Stimulated activated CD8-positive, alpha-beta memory T cell treated with anti-CD3 and anti-CD28 coated beads, Interleukin-4, amount 100 ng/mL, for 48 hours (primary cell): ENCODE results near the gene RTP3.
"Not testable (repeated sequence)": the region's sequence is repeated elsewhere in the genome, so short reads cannot be mapped to it uniquely, and the experiment has no call there.

Experiments
- DNase-seq: peaks from one replicate; pipeline ENCODE4 v3.0.0-alpha.2; 2020

The RTP3 gene

GRCh38 chr3:46491089-46492070, 6.4 kb upstream of the RTP3 start:
- no peak for DNase-seq

GRCh38 chr3:46492890-46493547, 4.8 kb upstream of the RTP3 start:
- DNase-seq, result no peak

- not testable (repeated sequence) for DNase-seq
These were observed 3.3 kb upstream of the RTP3 start for GRCh38 chr3:46494491-46494890.

GRCh38 chr3:46495901-46496456, 1.8 kb upstream of the RTP3 start:
- no peak for DNase-seq

- DNase-seq, result peak; percentile 58
These were observed 825 bp upstream of the RTP3 start for GRCh38 chr3:46496746-46497555.

GRCh38 chr3:46498916-46499519, 1.2 kb downstream of the RTP3 start:
- no peak for DNase-seq

- no peak for DNase-seq
These were observed 3.2 kb downstream of the RTP3 start for GRCh38 chr3:46500656-46501635.

GRCh38 chr3:46501702-46502101, 3.9 kb downstream of the RTP3 start:
- no peak for DNase-seq

GRCh38 chr3:46503200-46503874, 5.6 kb downstream of the RTP3 start:
- DNase-seq, result no peak

GRCh38 chr3:46504789-46505188, 7.0 kb downstream of the RTP3 start:
- peak; percentile 42 for DNase-seq

- no peak for DNase-seq
These were observed 8.2 kb downstream of the RTP3 start for GRCh38 chr3:46505953-46506352.

GRCh38 chr3:46506526-46506925, 8.8 kb downstream of the RTP3 start:
- no peak for DNase-seq

- no peak for DNase-seq
These were observed 11.2 kb downstream of the RTP3 start for GRCh38 chr3:46508850-46509591.

GRCh38 chr3:46509661-46510187, 11.9 kb downstream of the RTP3 start:
- DNase-seq, result no peak

GRCh38 chr3:46512191-46512749, 14.5 kb downstream of the RTP3 start:
- no peak for DNase-seq

GRCh38 chr3:46516521-46516920, 18.7 kb downstream of the RTP3 start:
- no peak for DNase-seq

GRCh38 chr3:46517016-46517783, 19.4 kb downstream of the RTP3 start:
- DNase-seq, result no peak

- DNase-seq, result no peak
These were observed 20.0 kb downstream of the RTP3 start for GRCh38 chr3:46517784-46518181.
